Colonic mucosa (tissue), 4 donors: Measurements from ENCODE around the gene NACC2. TPM values are rescaled to one million over a fixed set of nuclear protein-coding genes. Genes with fewer than 3 reads are reported as not detected.

Experiments
- DNase-seq: peaks from one replicate; pipeline ENCODE4 v3.0.0-alpha.2; 2020
- H3K27ac ChIP-seq: fragments of 200-600 bp; one replicate; pipeline ENCODE4 v1.8.0; 2021
- H3K27me3 ChIP-seq: fragments of 200-600 bp; one replicate; pipeline ENCODE4 v1.8.0; 2021
- H3K36me3 ChIP-seq: fragments of 200-600 bp; one replicate; pipeline ENCODE4 v1.8.0; 2021
- H3K4me1 ChIP-seq: fragments of 200-600 bp; one replicate; pipeline ENCODE4 v1.8.0; 2021; ENCODE audit warnings: mild to moderate bottlenecking
- H3K4me3 ChIP-seq: fragments of 200-600 bp; one replicate; pipeline ENCODE4 v1.8.0; 2021
- H3K9ac ChIP-seq, 2 donors: one replicate each; pipeline ENCODE4 v1.7.0; 2013; ENCODE audit warnings: control low read depth in 2 of 2, low read depth in 2 of 2, low read length in 2 of 2
- H3K9me3 ChIP-seq: fragments of 200-600 bp; one replicate; pipeline ENCODE4 v1.8.0; 2021
- CTCF ChIP-seq: fragments of 200-600 bp; IDR thresholded peaks from one replicate; pipeline ENCODE4 v1.8.0; 2022; ENCODE audit warnings: antibody characterized with exemption, mild to moderate bottlenecking
- intact Hi-C: fragments of 100-400 bp; cut with DNase I; formaldehyde crosslinking; loops from one replicate; pipeline ENCODE4 v1.14.1; 2022
- total RNA-seq, 2 donors: library from RNA; stranded (reverse); fragmentation: NEBNext Ultra II Directional in 1 of 2; extraction: Animal tissue kit (Norgen Biotek cat#: 25700) in 1 of 2; gene quantifications; one replicate each; pipeline ENCODE4 v1.2.1, GENCODE V29; 2021
- donor health status: healthy.
- donor health status: DM: no; HTN: no; CAD: no.
- donor health status: DM: no; HTN: no; CAD: no.

NACC2 gene
- total RNA-seq, 2 donors from 2014 or later: 20.3 to 21.0 TPM

GRCh38 chr9:136115206-136115605 lies 20.1 kb upstream of the NACC2 start:
- TF ChIP-seq CTCF: no peak
- Histone ChIP-seq H3K36me3 (no peaks in the 10 kb centered on the region), H3K4me1 (peaks cover 17% of the 10 kb centered on the region), H3K27ac (no peak overlapping the region), H3K9me3 (no peaks in the 10 kb centered on the region), H3K9ac (no peak overlapping the region), H3K27me3 (no peaks in the 10 kb centered on the region), H3K4me3 (no peak overlapping the region)
- DNase-seq: no peak
- intact Hi-C loops: no loop called here

GRCh38 chr9:136114610-136115009 lies 19.5 kb upstream of the NACC2 start:
- DNase-seq: no peak

GRCh38 chr9:136112541-136112940 lies 17.5 kb upstream of the NACC2 start:
- Histone ChIP-seq H3K9me3 (no peaks in the 10 kb centered on the region), H3K27ac (no peak overlapping the region), H3K4me3 (no peak overlapping the region), H3K27me3 (no peaks in the 10 kb centered on the region), H3K9ac (no peak overlapping the region), H3K4me1 (peaks cover 34% of the 10 kb centered on the region), H3K36me3 (no peaks in the 10 kb centered on the region)
- no peak for TF ChIP-seq CTCF
- no peak for DNase-seq
- intact Hi-C loops: no loop called here

More at GRCh38 chr9:136114610-136115009, 19.5 kb upstream of the NACC2 start:
- no peaks in the 10 kb centered on the region for H3K9me3 ChIP-seq
- peaks cover 17% of the 10 kb centered on the region for H3K4me1 ChIP-seq
- H3K27ac ChIP-seq: no peak overlapping the region
- H3K36me3 ChIP-seq: no peaks in the 10 kb centered on the region
- TF ChIP-seq CTCF: no peak
- intact Hi-C loops: no loop called here
- no peak overlapping the region for H3K4me3 ChIP-seq
- no peak overlapping the region for H3K9ac ChIP-seq
- no peaks in the 10 kb centered on the region for H3K27me3 ChIP-seq

GRCh38 chr9:136111910-136112309 lies 16.8 kb upstream of the NACC2 start:
- no peak for TF ChIP-seq CTCF
- no peak overlapping the region for H3K4me3 ChIP-seq
- intact Hi-C loops: no loop called here

GRCh38 chr9:136111190-136111589 lies 16.1 kb upstream of the NACC2 start:
- Histone ChIP-seq H3K9me3 (no peaks in the 10 kb centered on the region), H3K36me3 (no peaks in the 10 kb centered on the region), H3K27me3 (no peaks in the 10 kb centered on the region), H3K4me3 (no peak overlapping the region), H3K27ac (no peak overlapping the region), H3K9ac (no peak overlapping the region), H3K4me1 (peaks cover 29% of the 10 kb centered on the region)
- intact Hi-C loops: no loop called here
- DNase-seq: no peak
- no peak for TF ChIP-seq CTCF

More at GRCh38 chr9:136111910-136112309, 16.8 kb upstream of the NACC2 start:
- H3K27me3 ChIP-seq: no peaks in the 10 kb centered on the region
- no peak overlapping the region for H3K27ac ChIP-seq
- no peaks in the 10 kb centered on the region for H3K36me3 ChIP-seq
- H3K9me3 ChIP-seq: no peaks in the 10 kb centered on the region
- no peak for DNase-seq
- H3K4me1 ChIP-seq: peaks cover 29% of the 10 kb centered on the region
- no peak overlapping the region for H3K9ac ChIP-seq
